ENCODE results near the gene ACOT6. TPM values are rescaled to one million over a fixed set of nuclear protein-coding genes. Genes with fewer than 3 reads are reported as not detected.

The ACOT6 gene
- total and polyA plus RNA-seq, 9 of the 15 experiments (the other 6 are each of a cell fraction or from before 2014, with no cell fraction given) = not detected

DNA sequence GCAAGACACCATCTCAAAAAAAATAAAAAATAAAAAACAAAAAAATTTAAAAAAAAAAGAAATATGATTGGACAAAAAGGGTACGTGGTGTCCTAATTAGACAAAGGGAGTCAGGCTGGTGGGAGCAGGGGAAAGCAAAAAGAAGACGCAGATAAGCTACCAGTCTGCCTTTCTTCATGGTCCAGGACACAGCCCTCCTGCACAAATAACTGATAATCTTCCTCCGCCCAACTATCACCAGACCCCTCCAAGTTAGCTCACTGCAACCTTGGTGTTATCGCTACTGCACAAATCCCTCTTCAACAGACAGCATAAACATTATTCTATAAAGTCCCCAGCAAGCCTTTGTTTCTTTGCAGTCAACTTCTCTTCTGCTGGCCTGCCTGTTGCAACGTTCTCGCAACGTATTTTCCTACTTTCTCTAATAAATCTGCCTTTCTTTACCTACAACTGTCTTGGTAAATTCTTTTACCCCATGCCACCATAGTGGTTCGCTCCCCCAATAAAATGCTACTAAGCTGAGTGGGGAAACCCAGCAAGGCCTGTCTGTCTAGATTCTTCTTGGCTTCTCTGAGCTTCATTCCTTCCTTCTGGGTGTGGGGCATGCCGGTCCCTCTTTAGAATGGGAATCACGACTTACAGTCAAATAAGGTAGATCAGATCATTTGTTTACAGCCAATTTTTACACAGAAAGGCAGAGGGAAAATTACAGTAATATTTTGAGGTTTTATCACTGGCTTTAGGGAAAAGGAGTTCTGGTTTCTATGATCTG is 17.9 kb downstream of the ACOT6 start:
- Histone ChIP-seq H3K9me1 (ENCODE audit: control insufficient read depth, insufficient read depth, low read length) (no peaks in the 10 kb centered on the region), H3K4me3 (no peak overlapping the region), H3K9me3 (replicated peaks; ENCODE audit: control insufficient read depth, insufficient read depth, low read depth, low read length) (no peaks in the 10 kb centered on the region), H2AFZ (ENCODE audit: low read depth, low read length) (peak overlapping the region; percentile 67), H3K36me3 (ENCODE audit: control insufficient read depth, insufficient read depth, low read length) (no peaks in the 10 kb centered on the region), H3K4me1 (replicated peaks in 1 of 2; ENCODE audit: control insufficient read depth in 2 of 2, insufficient read depth in 2 of 2, low read length in 2 of 2) (peaks cover 8 to 9% of the 10 kb centered on the region in 2 experiments; a peak in 4 of 5 replicates), H3K9ac (ENCODE audit: insufficient read depth in 1 of 2, low read depth in 2 of 2, low read length in 2 of 2) (no peak overlapping the region), H3K27ac (ENCODE audit: extremely low read depth, low read depth, low read length) (peak overlapping the region; percentile 8; the same call in 1 of the 3 replicates), H3K4me2 (ENCODE audit: insufficient read depth, low read length) (peak overlapping the region; percentile 32), H3K27me3 (ENCODE audit: control insufficient read depth in 2 of 2, insufficient read depth in 2 of 2, low read length in 2 of 2) (no peaks in the 10 kb centered on the region), H4K20me1 (replicated peaks; ENCODE audit: control insufficient read depth, insufficient read depth, low read length) (no peaks in the 10 kb centered on the region), H3K79me2 (ENCODE audit: control insufficient read depth, insufficient read depth, low read length) (no peaks in the 10 kb centered on the region)
- DNase-seq (ENCODE audit: extremely low read depth in 1 of 4, low spot score in 3 of 4) (peak in 2 of 4 experiments; percentile 42 to 77), FAIRE-seq (peak; percentile 92), ATAC-seq (peak; percentile 83)
- 3% methylated on average over 9 of the region's 10 CpGs for WGBS (ENCODE audit: insufficient coverage, low coverage, missing lambda C conversion rate)
- POLR2A ChIA-PET = interaction anchor here (0.7 to 1.5 kb wide), 4 partner anchors 10 to 335 kb away, joined by 3 to 5 read pairs (median 3); partner anchors contain the start of gene DNAL1
- no TSS peak for BruUV-seq (replicated peaks)
- in situ Hi-C loops (cut with MboI) = no loop called here
- CTCF ChIA-PET (ENCODE audit: low intra/inter-chr PET ratio) = no interaction called here
- intact Hi-C loops (cut with micrococcal nuclease) = loop anchor here (5.0 to 10.0 kb wide), 2 partner anchors 133 to 225 kb away; partner anchors contain the start of gene PTGR2
- TF ChIP-seq SRSF1 (IDR thresholded peaks at IDR 0.05; ENCODE audit: low read depth, low read length) (no peak), ZFX (CRISPR knock-in tag; IDR thresholded peaks at IDR 0.05) (peak; percentile 25; the same call in 1 of the 2 replicates), CBFA2T2 (conservative IDR thresholded peaks at IDR 0.05) (peak; percentile 55), TCF3 (CRISPR knock-in tag; IDR thresholded peaks at IDR 0.05) (peak; percentile 54; the same call in 1 of the 2 replicates), FOXA1 (IDR thresholded peaks at IDR 0.05; ENCODE audit: borderline replicate concordance) (no peak), SOX6 (IDR thresholded peaks at IDR 0.05) (peak; percentile 31; the same call in 1 of the 2 replicates), MXI1 (IDR thresholded peaks at IDR 0.05; ENCODE audit: low read depth, low read length) (no peak), NCOR1 (IDR thresholded peaks at IDR 0.05) (peak; percentile 46; the same call in 1 of the 2 replicates), ARID1B (IDR thresholded peaks at IDR 0.05) (peak; percentile 75), ZNF253 (CRISPR knock-in tag; conservative IDR thresholded peaks at IDR 0.05) (no peak), SMARCA4 (IDR thresholded peaks at IDR 0.05) (peak; percentile 73), RCOR1 (IDR thresholded peaks at IDR 0.05; ENCODE audit: borderline replicate concordance in 1 of 2, low read depth in 2 of 2, low read length in 2 of 2) (peak in 1 of 2 experiments; percentile 37; a peak in 1 of 4 replicates), PTBP1 (IDR thresholded peaks at IDR 0.05; ENCODE audit: low read depth, low read length) (no peak), KDM1A (IDR thresholded peaks at IDR 0.05) (peak in 1 of 2 experiments; percentile 41; a peak in 1 of 4 replicates), CXXC5 (CRISPR knock-in tag; IDR thresholded peaks at IDR 0.05) (0 out of 2 replicates have a peak, but pooled peaks have one; percentile 16), TAF9B (IDR thresholded peaks at IDR 0.05; ENCODE audit: partially characterized antibody) (no peak), JUND (IDR thresholded peaks at IDR 0.05; ENCODE audit: borderline replicate concordance, low read depth, low read length) (0 out of 2 replicates have a peak, but pooled peaks have one; percentile 22), JUND (tag; IDR thresholded peaks at IDR 0.05; ENCODE audit: borderline replicate concordance, low read depth, low read length) (no peak), ZNF165 (CRISPR knock-in tag; IDR thresholded peaks at IDR 0.05; ENCODE audit: borderline replicate concordance) (no peak), CBFA2T3 (IDR thresholded peaks at IDR 0.05) (peak; percentile 75)
- TF ChIP-seq, protein P1, sequence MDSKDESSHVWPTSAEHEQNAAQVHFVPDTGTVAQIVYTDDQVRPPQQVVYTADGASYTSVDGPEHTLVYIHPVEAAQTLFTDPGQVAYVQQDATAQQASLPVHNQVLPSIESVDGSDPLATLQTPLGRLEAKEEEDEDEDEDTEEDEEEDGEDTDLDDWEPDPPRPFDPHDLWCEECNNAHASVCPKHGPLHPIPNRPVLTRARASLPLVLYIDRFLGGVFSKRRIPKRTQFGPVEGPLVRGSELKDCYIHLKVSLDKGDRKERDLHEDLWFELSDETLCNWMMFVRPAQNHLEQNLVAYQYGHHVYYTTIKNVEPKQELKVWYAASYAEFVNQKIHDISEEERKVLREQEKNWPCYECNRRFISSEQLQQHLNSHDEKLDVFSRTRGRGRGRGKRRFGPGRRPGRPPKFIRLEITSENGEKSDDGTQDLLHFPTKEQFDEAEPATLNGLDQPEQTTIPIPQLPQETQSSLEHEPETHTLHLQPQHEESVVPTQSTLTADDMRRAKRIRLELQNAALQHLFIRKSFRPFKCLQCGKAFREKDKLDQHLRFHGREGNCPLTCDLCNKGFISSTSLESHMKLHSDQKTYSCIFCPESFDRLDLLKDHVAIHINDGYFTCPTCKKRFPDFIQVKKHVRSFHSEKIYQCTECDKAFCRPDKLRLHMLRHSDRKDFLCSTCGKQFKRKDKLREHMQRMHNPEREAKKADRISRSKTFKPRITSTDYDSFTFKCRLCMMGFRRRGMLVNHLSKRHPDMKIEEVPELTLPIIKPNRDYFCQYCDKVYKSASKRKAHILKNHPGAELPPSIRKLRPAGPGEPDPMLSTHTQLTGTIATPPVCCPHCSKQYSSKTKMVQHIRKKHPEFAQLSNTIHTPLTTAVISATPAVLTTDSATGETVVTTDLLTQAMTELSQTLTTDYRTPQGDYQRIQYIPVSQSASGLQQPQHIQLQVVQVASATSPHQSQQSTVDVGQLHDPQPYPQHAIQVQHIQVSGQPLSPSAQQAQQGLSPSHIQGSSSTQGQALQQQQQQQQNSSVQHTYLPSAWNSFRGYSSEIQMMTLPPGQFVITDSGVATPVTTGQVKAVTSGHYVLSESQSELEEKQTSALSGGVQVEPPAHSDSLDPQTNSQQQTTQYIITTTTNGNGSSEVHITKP (IDR thresholded peaks at IDR 0.05; ENCODE audit: partially characterized antibody) = peak; percentile 77
